SU-DHL-6 (cell line): Measurements from ENCODE around the gene MRPS22.

ENCODE experiments used
- CTCF ChIP-seq: fragments of 200-600 bp; sonication (generic); IDR thresholded peaks from one replicate; pipeline ENCODE4 v1.5.1; 2017; ENCODE audit warnings: antibody characterized with exemption, mild to moderate bottlenecking, low read length, moderate library complexity; ENCODE audit not compliant: insufficient read depth, poor library complexity, severe bottlenecking
- EZH2phosphoT487 ChIP-seq: fragments of 200-600 bp; sonication (generic), shearing (Covaris generic); conservative IDR thresholded peaks from 2 replicates; pipeline ENCODE4 v1.6.1; 2018; ENCODE audit warnings: mild to moderate bottlenecking, antibody characterized with exemption, low read length, moderate library complexity, mixed read lengths

DNA sequence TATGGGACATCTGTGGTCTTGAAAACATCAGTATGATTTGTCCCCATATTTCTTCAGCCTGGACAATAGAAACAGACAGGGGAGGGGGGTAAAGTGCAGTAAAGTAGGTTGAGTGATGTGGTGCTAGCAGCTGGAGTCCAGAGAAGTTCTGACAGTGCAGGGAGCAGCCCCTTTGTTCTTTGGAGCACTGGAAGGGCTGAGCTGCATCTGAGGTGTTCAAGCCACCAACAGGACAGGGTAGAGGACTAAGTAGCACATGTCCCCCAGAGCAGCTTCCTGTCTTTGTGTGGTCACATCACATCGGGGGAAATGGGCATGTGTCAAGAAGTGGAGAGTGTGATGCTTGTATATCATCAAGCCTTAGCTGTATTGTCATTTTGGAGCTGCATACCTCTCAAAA lies 12.1 kb downstream of the MRPS22 start:
- TF ChIP-seq CTCF, result no peak
- no peak for TF ChIP-seq EZH2phosphoT487
